Neural cell (in vitro differentiated cells): ENCODE data around the gene IDUA. TPM values are rescaled to one million over a fixed set of nuclear protein-coding genes. Genes with fewer than 3 reads are reported as not detected.
A peak's percentile ranks its signal among the peaks of the same experiment; 100 is the strongest.

ENCODE experiments used
- H2AFZ ChIP-seq: fragments of 200-600, 300-800 bp; sonication (generic), shearing (Covaris generic); 2 replicates; pipeline ENCODE4 v1.6.0; 2014; ENCODE audit warnings: low read depth, mild to moderate bottlenecking, antibody characterized with exemption, low read length, moderate library complexity
- H3F3A ChIP-seq: fragments of 200-600 bp; shearing (Covaris generic); 2 replicates; pipeline ENCODE4 v1.6.1; 2016; ENCODE audit warnings: mild to moderate bottlenecking, moderate library complexity, mixed read lengths, antibody characterized with exemption, low read length; ENCODE audit not compliant: insufficient read depth, poor library complexity, severe bottlenecking
- H3K27ac ChIP-seq: fragments of 200-600, 300-800 bp; sonication (generic), shearing (Covaris generic); 2 replicates; pipeline ENCODE4 v1.5.1; 2014; ENCODE audit warnings: mild to moderate bottlenecking, low read length, moderate library complexity
- H3K27me3 ChIP-seq: fragments of 300-800, 200-600 bp; sonication (generic), shearing (Covaris generic); 2 replicates; pipeline ENCODE4 v1.6.0; 2014; ENCODE audit warnings: mild to moderate bottlenecking, low read depth, low read length, moderate library complexity; ENCODE audit not compliant: insufficient read depth
- H3K36me3 ChIP-seq: fragments of 300-800, 200-600 bp; sonication (generic), shearing (Covaris generic); 2 replicates; pipeline ENCODE4 v1.5.1; 2014; ENCODE audit warnings: mild to moderate bottlenecking, antibody characterized with exemption, low read length, moderate library complexity; ENCODE audit not compliant: insufficient read depth
- H3K4me2 ChIP-seq: fragments of 300-800, 200-600 bp; sonication (generic), shearing (Covaris generic); 2 replicates; pipeline ENCODE4 v1.6.0; 2014; ENCODE audit warnings: mild to moderate bottlenecking, low read length
- H3K4me3 ChIP-seq: fragments of 300-800, 200-600 bp; sonication (generic), shearing (Covaris generic); 2 replicates; pipeline ENCODE4 v1.5.1; 2014; ENCODE audit warnings: mild to moderate bottlenecking, low read length, moderate library complexity
- H3K79me2 ChIP-seq: fragments of 200-600 bp; shearing (Covaris generic); replicated peaks from 2 replicates; pipeline ENCODE4 v1.6.0; 2014; ENCODE audit warnings: mild to moderate bottlenecking, low read length, moderate library complexity; ENCODE audit not compliant: insufficient read depth
- H3K9ac ChIP-seq: fragments of 300-800, 200-600 bp; sonication (generic), shearing (Covaris generic); 2 replicates; pipeline ENCODE4 v1.6.1; 2016; ENCODE audit warnings: mild to moderate bottlenecking, low read length, mixed read lengths
- H3K9me2 ChIP-seq: fragments of 200-600 bp; shearing (Covaris generic); 2 replicates; pipeline ENCODE4 v1.6.1; 2016; ENCODE audit warnings: mild to moderate bottlenecking, low read length, mixed read lengths; ENCODE audit not compliant: insufficient read depth
- H3K9me3 ChIP-seq: fragments of 200-600, 300-800 bp; sonication (generic), shearing (Covaris generic); 2 replicates; pipeline ENCODE4 v1.6.1; 2016; ENCODE audit warnings: mild to moderate bottlenecking, mixed run types, low read length, moderate library complexity, mixed read lengths
- H4K20me1 ChIP-seq: fragments of 200-600 bp; shearing (Covaris generic); 2 replicates; pipeline ENCODE4 v1.6.1; 2016; ENCODE audit warnings: mild to moderate bottlenecking, mixed run types; ENCODE audit not compliant: insufficient read depth
- CTCF ChIP-seq: fragments of 450-650 bp; IDR thresholded peaks from 2 replicates; pipeline ENCODE4 v1.5.1; 2014; ENCODE audit warnings: antibody characterized with exemption, mild to moderate bottlenecking, moderate library complexity; ENCODE audit not compliant: poor library complexity, severe bottlenecking
- EP300 ChIP-seq: fragments of 450-650 bp; conservative IDR thresholded peaks from 2 replicates; pipeline ENCODE4 v1.6.1; 2014; ENCODE audit warnings: antibody characterized with exemption, mild to moderate bottlenecking, moderate library complexity; ENCODE audit not compliant: poor library complexity, severe bottlenecking
- EZH2 ChIP-seq: fragments of 200-600, 300-800 bp; shearing (Covaris generic), sonication (generic); IDR thresholded peaks from 2 replicates; pipeline ENCODE4 v1.6.1; 2014; ENCODE audit warnings: antibody characterized with exemption, low read length, borderline replicate concordance, mild to moderate bottlenecking; ENCODE audit not compliant: insufficient read depth, poor library complexity, severe bottlenecking
- POLR2AphosphoS5 ChIP-seq: IDR thresholded peaks from 2 replicates; pipeline ENCODE4 v1.6.1; 2012
- RAD21 ChIP-seq: fragments of 450-650 bp; conservative IDR thresholded peaks from 2 replicates; pipeline ENCODE4 v1.6.1; 2014; ENCODE audit warnings: antibody characterized with exemption, mild to moderate bottlenecking, moderate library complexity
- REST ChIP-seq: IDR thresholded peaks from 2 replicates; pipeline ENCODE4 v1.6.1; 2012; ENCODE audit warnings: borderline replicate concordance
- SMC3 ChIP-seq: fragments of 450-650 bp; conservative IDR thresholded peaks from 2 replicates; pipeline ENCODE4 v1.6.1; 2014; ENCODE audit warnings: antibody characterized with exemption, mild to moderate bottlenecking, moderate library complexity; ENCODE audit not compliant: poor library complexity
- TAF1 ChIP-seq: IDR thresholded peaks from 2 replicates; pipeline ENCODE4 v1.6.1; 2012; ENCODE audit warnings: low read depth
- polyA plus RNA-seq: library from polyadenylated mRNA; depleted of rRNA; stranded (reverse); fragments of >200 nt; gene quantifications from 2 replicates; pipeline ENCODE4 v1.2.3, GENCODE V29; 2014

IDUA gene
- polyA plus RNA-seq, 1 donor from 2014 or later = 12.7 TPM

- Histone ChIP-seq H3K27me3 (peaks cover 42% of the 10 kb centered on the region), H2AFZ (no peak overlapping the region)
Measured at GRCh38 chr4:1009542-1010394, 22.9 kb downstream of the IDUA start.

More at GRCh38 chr4:1009542-1010394, 22.9 kb downstream of the IDUA start:
- Histone ChIP-seq H3K4me3 (peak overlapping the region; percentile 66), H3K36me3 (no peaks in the 10 kb centered on the region), H3F3A (no peaks in the 10 kb centered on the region), H3K79me2 (no peaks in the 10 kb centered on the region), H4K20me1 (no peaks in the 10 kb centered on the region), H3K27ac (no peak overlapping the region), H3K9me2 (no peaks in the 10 kb centered on the region), H3K4me2 (no peak overlapping the region), H3K9ac (peak overlapping the region; percentile 47), H3K9me3 (no peaks in the 10 kb centered on the region)
- TF ChIP-seq EZH2 = peak; percentile 13
- TF ChIP-seq TAF1 = no peak
- no peak for TF ChIP-seq CTCF
- no peak for TF ChIP-seq SMC3
- no peak for TF ChIP-seq POLR2AphosphoS5
- TF ChIP-seq REST = no peak
- no peak for TF ChIP-seq EP300
- no peak for TF ChIP-seq RAD21
